Measurements from ENCODE around the gene CCDC188.

The CCDC188 gene

DNA sequence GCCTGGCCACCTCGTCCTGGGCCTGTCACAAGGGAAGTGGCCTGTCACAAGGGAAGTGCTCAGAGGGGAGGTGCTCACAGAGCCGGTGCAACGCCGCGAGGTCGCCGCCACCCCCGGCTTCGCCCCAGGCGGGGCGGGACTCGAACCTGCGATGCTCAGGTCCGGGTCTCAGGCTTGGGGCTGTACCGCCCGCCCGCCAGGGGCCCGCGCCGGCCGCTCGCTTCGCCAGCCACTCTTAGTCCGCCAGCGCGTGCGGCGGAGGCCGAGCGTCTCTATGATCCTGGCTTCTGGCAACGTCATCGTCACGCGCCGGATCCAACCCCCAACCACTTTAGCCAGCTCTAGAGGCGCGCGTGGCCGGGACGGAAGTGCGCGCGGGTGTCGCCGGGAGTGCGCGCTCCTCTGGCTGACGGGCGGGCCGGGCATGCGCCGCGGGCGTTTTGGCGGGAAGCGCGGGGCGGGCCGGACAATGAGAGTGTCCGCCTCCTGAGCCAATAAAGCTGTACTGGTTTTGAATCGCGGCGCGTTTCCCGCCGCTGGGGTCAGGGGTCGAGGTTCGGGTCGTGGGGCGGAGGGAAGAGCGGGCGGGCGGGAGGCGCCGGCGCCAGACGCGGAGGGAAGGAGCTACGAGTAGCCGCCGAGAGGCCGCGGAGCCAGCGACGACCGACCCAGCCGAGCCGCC lies 33.8 kb downstream of the CCDC188 start, which contains the start of gene TRMT2A:
TRMT2A (minus strand) TSS at position 276 of the 682 bp plus-strand sequence. CDS start 320 bp downstream, outside the sequence.
- peak; percentile 98 for DNase-seq (ENCODE audit: low spot score)

DNA sequence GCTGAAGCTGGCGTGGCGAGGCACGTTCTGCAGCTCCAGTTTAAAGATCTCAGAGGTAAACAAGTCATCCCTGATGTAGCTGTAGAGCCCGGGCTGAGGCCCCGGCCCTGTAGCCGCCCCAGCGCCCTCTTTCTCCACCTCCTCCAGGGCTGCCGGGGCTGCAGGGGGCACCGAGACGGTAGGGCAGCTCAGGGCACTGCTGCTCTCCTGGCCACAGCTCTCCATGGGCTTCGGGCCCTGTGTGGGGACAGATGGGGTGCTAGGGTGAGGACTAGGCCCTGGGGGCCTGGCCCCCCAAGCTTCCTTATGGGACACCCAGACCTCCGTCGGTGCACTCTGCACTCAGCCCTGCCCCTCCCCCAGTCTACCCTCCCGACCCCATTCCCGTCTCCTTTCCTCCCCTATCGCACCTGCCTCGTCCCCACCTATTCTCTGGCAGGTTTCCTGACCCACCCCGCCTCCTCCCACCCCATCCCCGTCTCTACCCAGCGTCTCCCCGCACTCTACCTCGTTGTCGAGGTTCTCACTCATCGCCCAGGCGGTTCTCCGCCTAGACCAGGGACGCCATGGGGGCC lies 34.4 kb downstream of the CCDC188 start:
- DNase-seq (ENCODE audit: low spot score): no peak

DNA sequence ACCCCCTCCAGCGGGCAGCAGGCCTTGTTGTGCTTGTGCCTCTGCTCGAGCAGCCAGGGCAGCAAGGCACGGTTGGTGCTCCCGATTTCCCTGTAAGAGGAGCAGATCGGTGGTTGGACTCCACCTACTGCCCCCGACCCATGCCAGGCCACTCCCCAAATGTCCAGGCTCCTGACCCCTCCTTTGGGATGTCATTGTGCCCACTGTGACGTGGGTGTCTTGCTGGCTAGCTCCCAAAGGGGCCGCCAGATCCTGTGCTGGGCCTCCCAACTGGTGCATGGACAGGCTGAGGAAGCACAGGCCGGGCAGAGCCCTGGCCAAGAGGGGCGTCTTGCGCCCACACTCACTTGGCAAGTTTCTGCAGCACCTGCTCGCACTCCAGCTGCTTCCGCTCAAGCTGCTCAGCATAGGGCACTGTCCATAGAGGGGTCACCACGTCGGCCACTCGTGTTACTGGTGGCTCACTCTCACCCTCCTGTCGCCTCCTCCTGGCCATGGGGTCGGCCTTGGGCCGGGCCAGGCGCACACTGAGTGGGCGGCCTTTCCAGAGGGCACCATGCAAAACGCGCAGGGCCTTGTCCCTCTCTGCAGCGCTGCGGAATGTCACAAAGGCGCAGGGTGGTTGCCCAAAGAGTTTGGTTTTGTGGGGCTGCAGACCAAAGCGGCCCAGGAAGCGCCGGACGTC lies 35.0 kb downstream of the CCDC188 start, which contains the start of gene RANBP1:
RANBP1 (plus strand) TSS at position 414 of the 685 bp plus-strand sequence; CDS start at position 495, 81 bp downstream.
- DNase-seq (ENCODE audit: low spot score): no peak

DNA sequence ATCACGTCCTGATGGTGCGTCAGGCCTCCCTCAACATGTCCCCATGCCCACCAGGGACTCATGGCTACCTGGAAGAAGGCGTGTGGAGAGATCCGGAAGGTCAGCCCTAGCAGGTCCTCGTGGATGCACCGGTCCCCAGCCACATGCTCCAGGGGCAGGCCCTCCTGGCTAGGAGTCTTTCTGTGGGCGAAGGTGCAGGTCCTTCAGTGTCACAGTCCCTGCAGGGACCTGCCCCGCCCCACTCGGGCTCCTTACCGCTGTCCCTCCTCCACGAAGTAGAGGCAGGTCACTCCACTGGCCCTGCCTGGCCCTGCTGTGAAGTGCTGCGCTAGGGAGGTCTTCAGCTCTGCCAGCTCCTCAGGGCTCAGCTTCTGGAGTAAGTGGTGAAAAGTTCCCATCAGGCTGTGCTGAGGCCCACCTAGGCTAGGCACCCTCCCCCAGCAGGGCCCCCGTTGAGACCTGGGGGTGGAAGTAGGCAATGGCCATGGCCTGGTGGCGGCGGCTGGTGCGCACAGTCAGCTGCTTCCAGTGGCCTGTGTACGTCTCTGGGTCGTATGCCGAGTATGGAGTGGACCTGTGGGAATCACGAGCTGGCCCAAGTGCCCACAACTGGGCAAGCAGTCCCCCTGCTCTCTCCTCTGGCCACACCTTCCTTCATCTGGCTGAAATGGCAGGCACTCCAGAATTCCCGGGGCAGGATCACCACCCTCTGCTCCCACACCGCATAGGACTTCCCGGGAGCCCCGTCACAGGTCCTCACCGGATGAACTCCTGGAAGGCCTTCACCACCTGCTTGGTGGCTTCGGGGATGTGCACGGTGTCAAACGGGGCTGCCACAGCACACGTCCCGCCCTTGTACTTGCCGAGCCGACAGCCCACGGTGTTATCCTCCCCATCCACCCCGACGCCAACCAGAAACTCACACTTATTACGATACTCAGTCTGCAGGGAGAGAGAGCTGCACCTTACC lies 36.1 kb downstream of the CCDC188 start:
- DNase-seq (ENCODE audit: low spot score): no peak

DNA sequence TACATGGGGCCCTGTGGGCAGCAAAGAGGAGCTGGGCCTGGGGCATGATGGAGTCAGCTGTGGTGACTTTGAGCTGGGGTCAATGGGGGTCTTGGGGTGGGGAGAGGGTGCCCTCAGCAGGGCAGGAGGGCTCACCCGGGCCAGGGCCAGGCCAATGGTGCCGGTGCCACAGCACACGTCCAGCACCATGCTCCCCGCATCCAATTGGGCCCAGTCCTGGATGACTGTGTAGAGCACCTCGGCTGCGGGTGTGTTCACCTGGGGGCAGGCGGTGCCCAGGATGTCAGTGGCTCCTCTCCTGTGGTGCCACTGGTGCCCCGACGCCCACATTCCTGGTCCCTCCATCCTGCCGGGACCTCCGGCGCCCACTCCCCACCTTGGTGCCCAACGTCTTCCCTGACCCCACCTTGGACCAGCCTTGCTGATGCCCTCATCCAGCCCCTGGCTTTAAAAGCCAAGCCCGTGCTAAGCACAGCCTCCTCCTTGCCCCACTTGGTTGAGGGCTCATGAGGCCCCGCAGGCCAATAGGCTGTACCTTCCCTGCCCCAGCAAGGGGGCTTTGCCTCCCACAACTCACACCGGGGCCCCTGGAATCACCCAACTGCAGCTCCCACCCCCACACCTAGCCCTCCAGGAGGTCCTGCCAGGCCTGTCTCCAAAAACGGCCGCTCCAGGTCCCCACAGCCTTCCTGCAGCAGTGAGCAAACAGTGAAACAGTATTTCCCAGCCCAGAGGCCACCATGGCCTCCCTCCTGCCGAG lies 37.1 kb downstream of the CCDC188 start:
- DNase-seq (ENCODE audit: low spot score): no peak

DNA sequence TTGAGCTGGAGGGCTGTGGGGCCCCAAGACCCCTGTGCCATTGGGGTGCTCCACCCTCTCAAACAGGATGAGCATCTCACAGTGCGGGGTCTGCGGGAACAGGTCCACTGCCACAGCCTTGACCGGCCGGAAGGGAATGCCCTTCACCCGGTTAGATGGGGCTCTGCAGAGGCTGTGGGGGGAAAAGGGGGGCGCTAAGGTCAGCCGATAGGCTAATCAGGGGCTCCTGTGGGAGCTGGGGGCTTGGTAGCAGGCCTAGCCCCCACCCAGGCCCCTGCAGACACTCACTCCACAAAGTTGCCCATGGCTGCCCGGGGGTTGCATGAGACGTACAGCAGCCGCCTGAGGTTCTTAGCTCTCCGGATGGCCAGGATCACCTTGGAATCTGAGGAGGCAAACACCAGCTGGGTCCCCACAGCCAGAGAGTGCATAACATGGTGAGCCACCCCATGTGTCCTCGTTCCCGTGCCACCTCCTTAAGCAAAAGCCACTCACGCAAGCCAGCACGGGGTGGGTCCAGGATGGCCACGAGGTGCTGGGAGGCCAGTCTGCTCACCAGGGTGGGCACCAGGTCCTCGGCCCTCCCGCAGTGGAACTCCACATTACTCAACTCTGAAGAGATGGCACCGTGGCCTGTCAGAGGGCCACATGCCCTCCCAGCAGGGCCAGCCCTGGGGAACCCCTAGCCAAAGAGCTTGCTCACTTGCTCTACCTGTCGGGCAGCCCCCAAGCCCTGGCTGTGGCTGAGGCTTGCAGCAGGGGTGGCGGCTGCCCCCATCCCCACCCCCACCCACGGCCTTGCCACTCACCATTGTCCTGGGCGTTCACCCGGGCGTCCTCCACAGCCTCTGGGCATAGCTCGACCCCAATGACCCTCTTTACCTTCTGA lies 38.0 kb downstream of the CCDC188 start:
- no peak for DNase-seq (ENCODE audit: low spot score)

DNA sequence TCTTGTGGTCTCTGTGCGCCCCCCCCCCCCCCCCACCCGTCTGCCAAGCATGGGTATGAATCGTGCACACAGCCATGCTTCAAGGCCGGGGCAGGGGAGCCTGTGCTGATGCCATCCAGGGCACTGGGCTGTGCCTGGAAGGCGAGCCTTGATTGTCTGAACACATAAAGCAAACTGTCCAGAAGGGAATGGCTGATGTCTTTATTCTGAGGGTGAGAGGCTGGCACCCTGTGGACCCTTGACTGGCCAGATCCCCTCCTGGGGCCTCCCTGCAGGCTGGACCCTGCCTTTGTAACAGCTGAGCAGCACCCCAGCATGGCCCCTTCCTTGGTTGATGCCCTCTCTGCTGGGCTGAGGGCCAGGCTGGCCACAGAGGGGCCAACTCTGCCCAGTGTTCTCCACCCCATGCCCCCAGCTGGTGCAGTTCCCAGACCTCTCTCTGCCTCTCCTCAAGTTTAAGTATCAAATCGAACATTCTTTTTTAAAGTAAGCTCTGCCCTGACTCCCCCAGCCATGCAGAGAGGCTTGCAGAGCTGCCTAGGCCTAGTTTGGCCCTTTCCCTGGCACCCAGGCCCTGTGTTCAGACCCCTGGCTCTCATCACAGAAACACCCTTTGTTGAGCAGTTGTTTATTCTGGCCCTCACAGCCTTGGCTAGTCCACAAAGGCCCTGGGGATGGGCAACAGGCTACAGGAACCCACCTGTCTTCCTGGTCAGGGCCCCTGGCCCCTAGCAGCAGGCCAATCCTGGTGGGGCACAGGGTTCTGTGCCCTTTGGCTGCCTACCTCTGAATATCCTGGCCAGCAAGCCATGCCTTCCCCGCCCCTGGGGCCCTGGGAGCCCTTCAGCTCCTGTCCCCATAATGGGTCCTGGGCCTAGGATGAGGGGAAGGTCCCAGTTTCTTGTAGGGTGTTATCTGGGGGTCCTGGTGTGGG lies 38.9 kb downstream of the CCDC188 start:
- no peak for DNase-seq (ENCODE audit: low spot score)

DNA sequence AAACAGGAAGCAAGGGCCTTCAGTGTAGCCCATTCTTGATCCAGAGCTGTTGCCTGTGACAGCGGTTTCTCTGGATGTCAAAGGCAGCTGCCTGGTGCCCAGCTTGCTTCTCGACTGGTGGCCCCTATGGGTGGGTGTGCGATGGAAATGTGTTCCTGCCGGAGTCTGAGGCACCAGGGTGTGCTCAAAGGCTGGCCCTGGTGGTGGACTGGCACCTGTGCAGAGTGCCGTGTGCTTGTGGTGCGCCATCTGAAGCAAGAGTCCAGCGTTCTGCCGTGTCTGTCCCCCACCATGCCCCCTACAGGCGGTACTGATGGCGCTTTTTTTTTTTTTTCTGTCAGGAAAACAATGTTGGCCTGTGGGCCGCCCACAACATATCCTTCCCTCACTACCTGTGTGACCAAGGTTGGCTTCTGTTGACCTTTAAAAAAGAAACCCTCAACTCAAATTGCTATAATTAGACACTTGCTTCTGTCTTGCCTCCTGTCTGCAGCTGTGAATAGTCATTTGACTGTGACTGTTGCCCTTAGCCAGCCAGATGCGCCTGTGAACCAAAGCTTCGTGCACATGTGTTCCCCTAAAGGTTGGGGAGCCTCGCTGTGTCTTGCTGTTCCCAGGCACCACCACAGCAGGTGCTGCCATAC lies 39.7 kb downstream of the CCDC188 start:
- peak; percentile 31 for DNase-seq (ENCODE audit: low spot score)

DNA sequence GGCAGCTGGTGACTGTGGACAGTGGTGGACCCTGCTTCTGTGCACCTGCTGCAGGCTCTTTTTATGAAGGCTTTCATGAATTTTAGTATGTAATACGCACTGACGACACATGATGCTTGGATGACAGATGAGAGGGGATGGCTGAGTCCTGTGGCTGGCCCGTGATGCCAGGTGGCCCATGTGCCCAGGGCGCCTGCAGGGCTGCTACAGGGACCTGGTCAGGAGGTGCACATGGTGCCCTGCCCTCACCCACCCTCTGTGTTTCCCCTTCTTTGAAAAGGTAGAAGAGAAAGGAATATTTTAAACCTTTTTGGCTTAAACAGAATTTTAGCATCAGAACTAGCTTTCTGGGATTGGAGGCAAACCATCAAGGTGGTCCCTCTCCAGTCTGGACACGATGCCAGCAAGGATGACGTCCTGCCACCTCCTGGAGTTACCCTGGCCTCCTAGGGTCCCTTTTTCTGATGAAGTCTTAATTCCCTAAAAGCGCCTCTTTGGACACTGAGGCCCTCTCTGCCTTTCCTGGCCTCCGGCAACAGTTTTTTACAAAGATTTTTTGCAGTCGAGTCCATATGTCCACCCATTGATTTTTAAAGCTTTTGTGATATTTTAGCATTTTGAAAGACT lies 40.4 kb downstream of the CCDC188 start:
- no peak for DNase-seq (ENCODE audit: low spot score)

DNA sequence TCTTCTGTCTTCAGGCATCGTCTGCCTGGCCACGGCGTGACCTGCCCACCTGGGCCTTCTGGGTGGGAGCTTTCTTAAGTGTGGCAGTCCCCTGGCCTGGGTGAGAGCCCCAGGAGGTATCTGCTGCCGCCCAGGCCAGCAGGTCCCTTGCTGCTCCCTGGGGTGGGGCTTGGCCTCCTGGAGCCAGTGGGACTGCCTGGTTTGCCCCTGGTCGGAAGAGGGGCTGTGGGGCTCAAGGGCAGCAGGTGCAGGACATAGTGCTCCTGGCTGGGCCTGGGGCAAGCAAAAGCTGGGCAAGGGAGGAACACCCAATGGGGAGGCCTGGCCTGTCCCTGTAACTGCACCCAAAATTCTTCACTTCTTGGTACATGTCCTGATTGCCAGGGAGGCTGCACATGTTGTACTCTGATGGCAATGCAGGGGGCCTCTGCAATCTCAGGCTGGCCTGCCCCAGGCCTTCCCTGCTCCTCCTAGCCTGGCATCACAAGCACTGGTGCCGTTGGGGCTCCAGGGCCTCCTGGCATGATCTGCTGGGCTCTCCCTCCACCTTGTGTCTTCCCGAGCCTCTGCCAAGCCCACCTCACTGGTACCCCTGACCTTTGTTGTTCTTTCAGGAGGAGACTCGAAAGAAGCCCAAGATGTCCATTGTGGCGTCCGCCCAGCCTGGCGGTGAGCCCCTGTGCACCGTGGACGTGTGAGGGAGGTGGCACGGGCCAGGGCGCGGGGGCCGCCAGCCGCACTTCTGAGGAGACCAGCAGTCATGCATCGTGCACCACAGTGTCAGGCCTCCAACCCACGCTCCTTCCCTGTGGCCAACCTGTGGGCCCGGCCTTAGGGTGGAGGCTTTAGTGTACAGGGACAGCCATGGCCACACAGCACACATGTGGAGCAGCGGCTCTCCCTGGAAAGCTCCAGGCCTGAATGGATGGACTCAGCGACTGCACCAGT lies 41.2 kb downstream of the CCDC188 start:
- no peak for DNase-seq (ENCODE audit: low spot score)

DNA sequence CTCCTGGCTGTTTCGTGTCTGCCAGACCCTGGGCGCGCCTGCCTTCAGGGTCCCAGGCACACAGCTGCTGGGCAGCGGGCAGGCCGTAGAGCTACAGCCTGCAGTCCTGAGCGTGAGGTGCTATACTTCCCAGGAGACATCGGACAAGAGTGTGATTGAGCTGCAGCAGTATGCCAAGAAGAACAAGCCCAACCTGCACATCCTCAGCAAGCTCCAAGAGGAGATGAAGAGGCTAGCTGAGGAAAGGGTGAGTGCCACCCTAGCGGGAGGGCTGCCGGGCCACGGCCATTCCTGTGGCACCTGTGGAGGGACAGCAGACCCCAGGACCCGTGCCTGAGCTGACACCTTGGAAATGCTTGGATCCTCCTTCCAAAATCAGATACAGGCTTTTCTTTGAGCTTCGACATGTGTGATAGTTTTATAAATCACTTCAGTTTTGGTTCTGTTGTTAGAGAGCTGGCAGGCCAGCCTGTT lies 42.1 kb downstream of the CCDC188 start:
- DNase-seq (ENCODE audit: low spot score): no peak

DNA sequence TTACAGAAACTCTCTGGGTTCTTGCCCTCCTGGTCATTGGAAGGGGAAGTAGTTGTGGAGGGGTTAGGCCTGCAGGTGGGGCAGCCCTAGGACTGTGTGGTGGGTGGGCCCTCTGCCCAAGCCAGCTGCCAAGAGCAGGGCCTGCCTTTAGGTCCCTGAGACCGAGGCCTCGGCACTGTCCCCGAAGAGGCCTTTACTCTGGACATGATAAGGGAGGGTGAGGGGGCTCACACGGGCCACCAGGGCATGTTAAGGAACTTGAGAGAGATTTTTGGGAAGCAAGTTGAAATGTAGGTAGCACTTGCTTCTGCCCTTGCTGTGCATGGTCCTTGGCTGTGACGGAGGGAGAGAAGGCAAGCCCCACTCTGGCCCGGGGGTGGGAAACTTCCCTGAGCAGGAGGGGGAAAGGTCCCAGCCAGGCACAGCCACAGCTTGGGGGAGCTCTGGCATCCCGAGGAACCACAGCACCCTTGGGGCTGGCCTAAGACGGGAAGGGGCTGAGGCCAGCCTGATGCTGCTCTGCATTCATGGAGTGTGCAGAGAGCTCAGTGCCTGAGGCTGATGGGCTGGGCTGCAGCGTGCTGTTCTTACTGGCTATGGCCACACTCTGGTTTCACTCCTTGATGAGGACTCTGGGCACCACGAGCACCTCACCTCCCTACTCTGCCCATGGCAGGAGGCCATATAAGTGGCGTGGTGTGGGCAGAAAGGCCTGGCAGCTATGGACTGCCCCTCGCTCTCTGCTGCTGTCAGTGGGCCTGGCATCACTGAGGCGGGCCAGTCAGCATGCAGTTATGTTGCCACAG lies 42.7 kb downstream of the CCDC188 start:
- no peak for DNase-seq (ENCODE audit: low spot score)

DNA sequence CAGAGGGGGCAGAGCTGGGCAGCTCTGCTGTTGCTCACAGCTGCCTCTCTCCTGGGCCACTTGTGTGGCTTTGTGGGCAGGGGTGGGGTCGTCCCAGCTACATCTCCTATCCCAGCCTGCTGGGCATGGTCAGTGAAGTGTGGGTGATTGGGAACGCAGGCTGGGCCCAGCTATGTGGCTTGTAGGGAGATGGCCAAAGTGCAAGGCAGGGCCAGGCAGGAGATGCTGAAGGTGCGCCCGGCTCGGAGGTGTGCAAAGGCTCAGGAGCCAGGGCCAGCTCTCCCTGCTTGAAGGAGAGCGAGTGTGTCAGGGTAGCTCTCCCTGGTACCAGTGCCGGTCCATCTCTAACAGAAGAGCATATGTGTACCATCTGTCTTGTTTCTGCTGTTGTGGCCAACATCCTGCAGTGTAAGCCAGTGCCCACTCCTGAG lies 43.4 kb downstream of the CCDC188 start:
- no peak for DNase-seq (ENCODE audit: low spot score)

DNA sequence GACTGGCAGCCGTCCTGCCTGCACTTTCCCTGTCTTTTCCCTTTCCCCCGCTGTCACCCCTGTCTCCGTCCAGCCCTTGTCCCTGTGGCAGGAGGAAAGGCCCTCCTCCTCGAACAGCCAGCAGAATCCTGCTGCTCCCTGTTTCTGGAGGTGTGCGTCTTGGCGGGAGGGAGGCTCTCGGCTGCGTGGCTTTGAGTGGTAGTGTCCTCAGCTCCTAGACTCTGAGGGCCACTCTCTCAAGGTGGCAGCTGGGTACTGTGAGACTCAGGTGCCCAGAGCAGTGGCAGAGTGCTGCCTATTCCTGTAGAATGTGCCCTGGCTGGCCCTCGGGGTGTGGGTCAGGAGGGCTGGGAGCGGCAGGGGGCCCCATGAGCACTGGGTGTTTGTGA lies 44.0 kb downstream of the CCDC188 start:
- no peak for DNase-seq (ENCODE audit: low spot score)

DNA sequence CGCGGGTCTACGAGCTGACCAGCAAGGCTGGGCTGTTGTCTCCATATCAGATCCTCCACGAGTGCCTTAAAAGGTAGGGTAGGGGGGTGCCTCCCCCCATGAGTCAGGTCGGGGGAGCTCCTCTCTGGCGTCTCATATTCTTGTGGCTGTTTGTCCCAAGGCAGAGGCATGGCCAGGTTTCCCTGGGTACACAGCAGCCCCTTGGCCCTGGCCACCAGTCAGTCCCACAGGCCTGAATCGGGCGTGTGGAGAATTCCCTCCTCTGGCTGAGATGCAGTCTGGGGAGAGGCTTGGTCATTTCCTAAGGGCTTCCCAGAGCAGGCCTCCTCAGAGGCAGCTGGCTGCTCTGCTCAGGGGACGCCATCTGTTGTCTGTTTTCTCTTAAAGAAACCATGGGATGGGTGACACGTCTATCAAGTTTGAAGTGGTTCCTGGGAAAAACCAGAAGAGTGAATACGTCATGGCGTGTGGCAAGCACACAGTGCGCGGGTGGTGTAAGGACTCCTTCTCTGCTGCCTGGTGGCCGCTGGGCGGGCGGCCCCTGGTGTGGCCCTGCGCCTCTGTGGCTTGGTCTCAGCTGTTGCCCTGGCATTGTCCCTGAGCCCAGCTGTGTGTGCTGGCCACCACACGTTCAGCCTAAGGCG lies 44.5 kb downstream of the CCDC188 start:
- DNase-seq (ENCODE audit: low spot score): no peak
